CD4-positive, alpha-beta T cell treated with Interleukin-21 for 1 hour (primary cell): ENCODE data around the gene TMEM62.
"Not testable (repeated sequence)": the region's sequence is repeated elsewhere in the genome, so short reads cannot be mapped to it uniquely, and the experiment has no call there.

Source experiments
- DNase-seq: peaks from one replicate; pipeline ENCODE4 v3.0.0-alpha.2; 2020

TMEM62 gene

GRCh38 chr15:43184407-43185124, 51.2 kb downstream of the TMEM62 start:
- DNase-seq = peak; percentile 7

GRCh38 chr15:43185157-43186002, 52.0 kb downstream of the TMEM62 start, which contains the start of gene CCNDBP1:
Gene CCNDBP1 (plus strand): TSS chr15:43185403. CDS start chr15:43185499, 96 bp downstream.
- DNase-seq = peak; percentile 93

GRCh38 chr15:43186003-43186353, 52.6 kb downstream of the TMEM62 start:
- no peak for DNase-seq

GRCh38 chr15:43187544-43188155, 54.3 kb downstream of the TMEM62 start:
- peak; percentile 70 for DNase-seq

DNA sequence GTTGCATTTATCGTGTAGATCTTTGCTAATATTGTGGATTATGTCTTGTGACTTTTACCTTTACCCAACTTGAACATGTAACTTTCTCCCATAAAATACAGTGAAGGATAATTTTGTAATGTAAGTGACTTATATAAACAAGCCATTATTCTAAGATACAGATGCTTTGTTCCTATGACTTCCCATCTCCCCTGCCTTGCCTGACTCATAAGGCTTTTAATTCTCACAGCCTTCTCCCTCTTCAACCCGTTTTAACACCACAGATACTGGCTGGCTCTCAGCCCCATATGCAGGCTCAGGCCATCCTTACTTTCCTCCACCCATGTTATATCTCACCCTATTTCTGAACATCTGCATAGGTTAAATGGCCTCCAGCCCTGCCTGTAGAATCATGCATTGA, 55.9 kb downstream of the TMEM62 start:
- DNase-seq = no peak

GRCh38 chr15:43190178-43190577, 56.8 kb downstream of the TMEM62 start:
- no peak for DNase-seq

DNA sequence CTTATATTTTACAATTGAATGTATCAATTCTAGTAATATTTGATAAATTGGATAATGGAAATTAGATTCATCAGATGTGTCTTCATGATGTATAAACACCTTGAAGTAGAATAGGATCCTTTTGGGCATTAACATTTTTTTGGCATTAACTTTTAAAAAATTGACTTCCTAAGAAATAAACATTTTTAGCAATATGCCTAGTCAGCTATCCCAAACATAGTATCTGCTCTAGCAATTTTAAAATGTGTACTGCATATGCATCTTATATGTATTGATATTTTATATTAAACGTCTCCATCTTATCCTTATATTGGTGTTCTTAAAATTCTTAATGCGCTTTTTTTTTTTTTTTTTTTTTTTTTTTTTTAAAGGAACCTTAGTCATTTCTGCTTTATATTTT, 60.3 kb downstream of the TMEM62 start:
- DNase-seq = no peak

DNA sequence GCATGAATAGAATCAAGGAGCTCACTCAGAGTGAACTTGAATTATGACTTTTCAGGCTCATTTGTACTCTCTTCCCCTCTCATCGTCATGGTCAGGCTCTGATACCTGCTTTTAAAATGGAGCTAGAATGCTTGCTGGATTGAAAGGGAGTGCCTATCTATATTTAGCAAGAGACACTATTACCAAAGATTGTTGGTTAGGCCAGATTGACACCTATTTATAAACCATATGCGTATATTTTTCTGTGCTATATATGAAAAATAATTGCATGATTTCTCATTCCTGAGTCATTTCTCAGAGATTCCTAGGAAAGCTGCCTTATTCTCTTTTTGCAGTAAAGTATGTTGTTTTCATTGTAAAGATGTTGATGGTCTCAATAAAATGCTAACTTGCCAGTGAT, 61.4 kb downstream of the TMEM62 start:
- no peak for DNase-seq

DNA sequence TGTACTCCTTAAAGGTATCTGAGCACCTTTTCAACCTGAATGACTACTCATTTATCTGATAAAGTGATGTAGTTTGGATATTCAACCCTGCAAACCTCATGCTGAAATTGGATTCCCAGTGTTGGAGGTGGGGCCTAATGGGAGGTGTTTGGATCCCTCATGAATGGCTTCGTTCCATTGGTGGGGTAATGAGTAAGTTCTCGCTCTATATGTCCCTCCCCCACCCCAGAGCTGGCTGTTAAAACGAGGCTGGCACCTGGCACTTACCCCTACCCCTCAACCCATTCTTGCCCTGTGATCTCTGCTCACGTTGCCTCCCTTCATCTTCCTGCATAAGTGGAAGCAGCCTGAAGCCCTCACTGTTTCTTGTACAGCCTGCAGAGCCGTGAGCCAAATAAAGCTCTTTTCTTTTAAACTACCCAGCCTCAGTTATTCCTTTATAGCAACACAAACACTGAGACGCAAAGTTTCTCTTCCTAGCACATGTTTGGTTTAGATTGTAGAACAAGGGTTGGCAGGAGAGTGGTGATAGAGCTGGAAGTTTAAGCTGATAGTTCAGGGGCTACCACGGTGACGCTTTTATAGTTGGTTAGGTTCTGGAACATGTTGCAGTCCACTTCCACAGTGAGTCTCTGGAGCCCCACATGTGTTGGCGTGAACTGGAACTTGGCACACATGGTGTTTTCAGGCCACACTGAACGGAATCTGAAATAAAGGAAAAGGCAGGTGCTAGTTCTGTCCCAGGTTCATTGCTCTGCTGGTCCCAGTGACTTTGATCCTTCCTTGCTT, 63.6 kb downstream of the TMEM62 start:
- no peak for DNase-seq

DNA sequence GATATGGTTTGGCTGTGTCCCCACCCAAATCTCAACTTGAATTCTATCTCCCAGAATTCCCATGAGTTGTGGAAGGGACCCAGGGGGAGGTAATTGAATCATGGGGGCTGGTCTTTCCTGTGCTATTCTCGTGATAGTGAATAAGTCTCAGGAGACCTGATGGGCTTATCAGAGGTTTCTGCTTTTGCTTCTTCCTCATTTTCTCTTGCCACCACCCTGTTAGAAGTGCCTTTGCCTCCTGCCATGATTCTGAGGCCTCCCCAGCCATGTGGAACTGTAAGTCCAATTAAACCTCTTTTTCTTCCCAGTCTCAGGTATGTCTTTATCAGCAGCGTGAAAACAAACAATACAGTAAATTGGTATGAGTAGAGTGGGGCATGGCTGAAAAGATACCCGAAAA, 64.4 kb downstream of the TMEM62 start:
- DNase-seq = not testable (repeated sequence)

GRCh38 chr15:43198556-43198955, 65.2 kb downstream of the TMEM62 start:
- not testable (repeated sequence) for DNase-seq

DNA sequence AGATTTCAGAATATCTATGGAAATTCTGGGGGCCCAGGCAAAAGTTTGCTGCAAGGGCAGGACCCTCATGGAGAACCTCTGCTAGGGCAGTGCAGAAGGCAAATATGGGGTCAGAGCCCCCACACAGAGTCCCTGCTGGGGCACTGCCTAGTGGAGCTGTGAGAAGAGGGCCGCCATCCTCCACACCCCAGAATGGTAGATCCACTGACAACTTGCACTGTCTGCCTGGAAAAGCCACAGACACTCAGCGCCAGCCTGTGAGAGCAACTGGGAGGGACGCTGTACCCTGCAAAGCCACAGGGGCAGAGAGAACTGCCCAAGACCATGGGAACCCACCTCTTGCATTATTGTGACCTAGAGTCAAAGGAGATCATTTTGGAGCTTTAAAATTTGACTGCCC, 65.6 kb downstream of the TMEM62 start:
- no peak for DNase-seq

GRCh38 chr15:43199945-43200488, 66.6 kb downstream of the TMEM62 start:
- DNase-seq = no peak

GRCh38 chr15:43204016-43204901, 70.9 kb downstream of the TMEM62 start:
- peak; percentile 50 for DNase-seq

DNA sequence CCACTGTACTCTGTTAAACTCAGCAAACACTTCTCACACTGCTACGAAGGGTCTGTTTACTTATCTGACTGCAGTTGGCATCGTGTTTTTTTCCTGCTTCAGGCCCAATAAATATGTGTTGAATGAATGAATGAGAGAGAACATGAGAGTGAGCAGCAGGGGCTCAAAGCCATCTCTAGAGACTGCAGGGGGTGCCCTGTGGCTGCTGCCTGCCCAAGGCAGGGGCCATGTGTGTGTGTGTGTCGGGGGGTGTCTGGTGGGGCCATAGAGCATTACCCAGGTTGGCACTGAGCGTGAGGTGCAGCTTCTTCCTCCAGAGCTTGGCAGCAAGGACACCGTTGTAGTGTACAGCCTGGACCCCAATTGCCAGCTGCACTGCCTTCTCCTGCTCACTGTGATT, 72.7 kb downstream of the TMEM62 start:
- DNase-seq = no peak

DNA sequence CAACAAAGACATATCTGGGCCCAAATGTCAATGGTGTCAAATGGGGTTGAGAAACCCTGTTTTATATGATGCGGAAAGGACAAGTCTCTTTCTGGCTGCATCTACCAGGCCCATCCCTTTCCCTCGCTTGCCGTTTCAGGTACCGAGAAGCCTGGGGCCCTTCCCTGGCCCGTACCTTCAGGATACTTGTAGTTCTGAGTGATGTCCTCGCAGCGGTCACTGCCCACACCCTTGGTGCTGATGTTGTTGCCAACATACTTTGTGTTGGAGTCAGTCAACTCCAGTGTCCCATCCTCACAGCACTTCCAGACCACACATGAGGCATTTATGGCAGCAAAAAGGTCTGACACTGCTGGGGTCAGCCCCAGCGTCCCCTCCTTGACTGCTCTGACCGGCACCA, 73.6 kb downstream of the TMEM62 start:
- DNase-seq = no peak

GRCh38 chr15:43208052-43209002, 74.9 kb downstream of the TMEM62 start:
- DNase-seq = no peak

- DNase-seq = no peak
Observed at GRCh38 chr15:43209059-43209824, 75.9 kb downstream of the TMEM62 start.

GRCh38 chr15:43210172-43210745, 76.9 kb downstream of the TMEM62 start:
- DNase-seq = no peak
